ENCODE data around the gene PDIK1L.

PDIK1L gene
- total RNA-seq, result 19.5 to 58.2 (median 27.9) reads per million in 3 experiments

GRCh38 chr1:26111530-26112406, at the start of gene PDIK1L:
Gene PDIK1L (plus strand): TSS chr1:26111824. CDS start chr1:26114309, 2,485 bp downstream.
- peak; percentile 93 for DNase-seq

DNA sequence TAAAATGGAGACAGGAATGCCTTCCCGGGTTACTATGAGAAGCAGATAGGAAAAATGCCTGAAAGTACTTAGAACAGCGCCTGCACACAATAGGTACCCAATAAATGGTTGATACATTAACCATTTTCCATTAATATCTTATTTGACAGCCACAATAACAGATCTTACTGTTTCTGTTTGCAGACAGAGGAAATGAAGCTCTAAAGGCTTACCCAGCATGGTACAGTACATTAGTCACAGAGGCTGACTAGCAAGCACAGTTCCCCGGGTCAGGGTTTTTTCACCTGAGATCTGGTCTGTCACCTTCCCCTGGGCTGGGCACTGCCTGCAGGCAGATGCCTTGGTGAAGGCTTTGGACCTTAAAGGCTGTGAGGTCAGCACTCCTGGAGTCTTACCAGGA, 47.1 kb upstream of the PDIK1L start:
- no peak for DNase-seq

DNA sequence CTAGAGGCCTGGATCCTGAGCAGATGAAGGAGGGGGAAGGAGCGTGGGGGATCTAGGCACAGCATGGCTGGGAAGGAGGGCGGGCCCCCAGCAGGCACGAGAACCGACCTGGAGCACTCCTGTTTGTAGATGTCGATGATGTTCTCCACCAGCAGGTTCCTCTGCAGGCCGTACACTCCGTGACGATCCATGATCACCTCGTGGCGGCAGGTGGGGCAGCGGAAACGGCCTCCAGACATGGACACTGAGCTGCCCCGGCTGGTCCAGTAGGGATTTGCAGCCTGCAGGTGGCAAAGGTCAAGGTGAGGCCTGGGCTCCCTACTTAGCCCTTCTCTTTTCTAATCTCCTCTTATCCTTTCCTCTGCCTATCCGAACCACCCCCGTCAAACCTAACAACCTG, 45.5 kb upstream of the PDIK1L start:
- DNase-seq, result no peak

- no peak for DNase-seq
Measured at GRCh38 chr1:26066857-26067256, 44.8 kb upstream of the PDIK1L start.

DNA sequence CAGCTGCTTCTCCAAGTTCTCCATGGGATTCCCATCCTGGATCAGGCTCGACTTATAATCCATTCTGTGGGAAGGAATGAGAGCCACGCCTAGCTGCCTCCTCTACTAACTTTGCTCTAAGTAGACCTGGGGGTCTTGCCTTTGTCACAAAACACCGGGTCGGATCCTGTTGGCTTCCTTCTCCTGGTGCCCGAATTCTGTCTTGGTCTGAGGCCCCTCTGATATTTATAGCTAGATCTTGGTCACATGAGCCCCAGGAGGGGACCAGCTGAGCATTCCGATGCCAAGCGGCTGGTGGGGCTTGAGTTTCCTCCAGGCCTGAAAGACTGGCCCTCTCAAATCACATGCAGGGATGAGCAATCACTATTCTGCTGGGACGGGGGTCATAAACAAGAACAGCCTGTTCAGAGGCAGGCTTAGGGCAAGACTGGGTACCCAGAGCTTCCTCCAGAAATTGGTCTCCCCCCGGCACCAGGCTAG, 44.2 kb upstream of the PDIK1L start, which contains the start of gene TRIM63:
Gene TRIM63, minus strand, starts transcription at position 199 of the 480 bp plus-strand sequence. Its CDS starts 136 bp downstream, at position 63.
- no peak for DNase-seq

GRCh38 chr1:26069941-26070295, 41.7 kb upstream of the PDIK1L start:
- no peak for DNase-seq

DNA sequence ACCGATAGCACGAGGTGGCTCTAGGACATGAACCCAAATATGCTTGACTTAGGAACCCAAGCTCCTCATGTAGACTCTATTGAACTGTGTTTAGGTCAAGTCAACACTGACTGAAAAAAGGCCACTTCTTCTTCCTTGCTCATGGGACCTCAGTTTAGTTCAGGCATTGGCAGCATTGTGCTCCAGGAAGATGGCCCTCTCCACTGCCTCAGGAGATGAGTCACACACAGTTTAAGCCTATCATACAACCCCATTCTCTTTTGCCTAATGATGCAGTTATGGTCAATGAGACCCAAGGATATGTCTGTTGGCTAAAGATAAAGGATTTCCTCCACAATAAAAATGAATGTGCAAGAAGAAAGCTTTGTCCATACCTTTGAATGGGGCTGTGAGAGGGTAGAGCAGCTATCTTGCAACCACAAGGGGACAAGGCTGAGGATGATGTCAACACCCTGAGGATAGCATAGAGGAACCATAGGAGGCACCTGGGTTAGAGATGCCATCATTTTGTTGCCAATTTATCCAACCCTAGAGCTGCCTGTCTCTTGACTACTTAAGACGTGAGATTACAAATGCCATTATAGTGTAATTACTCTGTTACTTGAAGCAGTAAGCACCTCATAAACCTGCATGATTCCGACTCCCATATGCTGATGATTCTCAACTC, 41.2 kb upstream of the PDIK1L start:
- no peak for DNase-seq

DNA sequence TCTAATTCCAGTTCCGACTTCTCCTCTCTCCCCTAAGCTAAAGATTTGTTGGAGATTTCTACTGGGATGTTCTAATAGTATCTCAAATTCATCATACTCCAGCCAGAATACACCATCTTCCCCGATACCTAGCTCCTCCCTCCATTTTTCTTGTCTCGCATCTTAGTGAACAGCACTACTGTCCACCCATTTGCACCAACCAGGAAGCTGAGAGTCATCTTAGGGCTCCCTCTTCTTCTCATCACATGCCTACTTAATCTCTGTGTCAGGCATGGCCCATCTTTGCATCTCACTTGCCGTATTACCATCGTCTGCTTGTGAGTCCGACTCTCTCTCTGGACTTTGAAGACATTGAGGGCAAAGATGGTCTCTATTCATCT, 40.7 kb upstream of the PDIK1L start:
- no peak for DNase-seq

- no peak for DNase-seq
Measured at GRCh38 chr1:26072305-26072704, 39.3 kb upstream of the PDIK1L start.

DNA sequence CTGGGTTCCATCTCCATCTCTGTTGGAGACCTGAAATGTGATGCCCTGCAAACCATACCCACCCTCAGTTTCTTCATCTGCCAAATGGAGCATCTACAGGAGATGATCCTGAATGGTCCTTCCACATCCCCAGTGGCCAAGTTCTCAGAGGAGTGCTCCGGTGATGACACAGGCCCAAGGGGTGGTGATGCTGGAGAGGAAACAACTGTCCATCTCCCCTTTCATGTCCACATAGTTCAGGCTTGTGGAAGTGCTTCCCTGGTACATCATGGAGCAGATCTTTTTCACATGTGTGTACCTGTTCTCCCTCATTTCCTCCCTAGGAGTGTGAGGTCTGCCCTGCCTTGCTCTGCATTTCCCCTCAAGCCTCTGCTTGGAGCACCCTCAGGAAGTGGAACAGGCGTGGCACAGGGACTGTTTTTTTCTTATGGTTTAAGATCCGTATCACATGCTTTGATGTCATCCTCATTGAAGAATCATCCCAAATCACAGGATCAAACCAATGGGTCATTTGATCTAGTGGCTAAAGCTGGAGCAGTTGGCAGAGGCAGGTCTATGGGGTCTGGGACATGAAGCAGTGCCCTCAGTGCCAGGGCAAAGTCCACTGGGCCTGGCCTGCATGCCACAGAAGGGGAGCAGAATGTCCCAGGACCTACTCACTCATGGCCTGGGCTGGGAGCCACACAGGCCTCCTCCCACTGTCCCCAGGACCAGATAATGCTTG, 36.0 kb upstream of the PDIK1L start:
- DNase-seq, result no peak

DNA sequence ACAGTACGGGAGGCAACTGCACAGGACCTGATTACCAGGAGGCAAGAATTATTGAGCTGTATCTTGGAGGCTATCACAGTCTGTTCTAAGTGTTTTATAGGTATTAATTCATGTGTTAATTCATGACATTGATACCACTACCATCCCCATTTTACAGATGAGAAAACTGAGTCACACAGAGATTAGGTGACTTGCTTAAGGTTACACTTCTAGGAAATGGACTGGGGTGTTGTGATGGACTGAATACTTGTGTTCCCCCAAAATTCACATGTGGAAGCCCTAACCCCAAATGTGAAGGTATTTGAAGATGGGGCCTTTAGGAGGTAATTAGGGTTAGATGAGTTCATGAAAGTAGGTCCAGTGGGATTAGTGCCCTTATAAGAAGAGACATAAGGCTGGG, 34.1 kb upstream of the PDIK1L start:
- DNase-seq, result no peak

- no peak for DNase-seq
Measured at GRCh38 chr1:26078286-26079177, 33.1 kb upstream of the PDIK1L start.

DNA sequence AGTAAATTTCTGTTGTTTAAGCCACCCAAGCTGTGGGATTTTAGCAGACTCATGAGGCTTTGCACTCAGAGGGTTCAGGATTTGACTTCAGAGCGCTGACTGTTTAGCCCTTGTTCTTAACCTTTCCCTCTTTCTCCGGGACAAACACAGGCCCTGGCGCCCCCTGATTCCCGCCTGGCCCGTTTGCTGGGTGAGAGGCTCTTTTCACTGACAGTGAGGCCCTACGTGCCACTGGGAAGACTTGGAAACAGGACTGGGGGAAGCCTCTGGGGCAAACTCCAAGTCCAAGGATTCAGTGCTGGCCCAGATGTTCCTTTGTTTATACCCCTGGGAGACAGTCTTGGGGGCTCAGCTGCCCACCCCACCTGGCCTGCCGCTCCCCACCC, 32.5 kb upstream of the PDIK1L start:
- DNase-seq, result no peak

GRCh38 chr1:26079960-26080814, 31.4 kb upstream of the PDIK1L start:
- no peak for DNase-seq

DNA sequence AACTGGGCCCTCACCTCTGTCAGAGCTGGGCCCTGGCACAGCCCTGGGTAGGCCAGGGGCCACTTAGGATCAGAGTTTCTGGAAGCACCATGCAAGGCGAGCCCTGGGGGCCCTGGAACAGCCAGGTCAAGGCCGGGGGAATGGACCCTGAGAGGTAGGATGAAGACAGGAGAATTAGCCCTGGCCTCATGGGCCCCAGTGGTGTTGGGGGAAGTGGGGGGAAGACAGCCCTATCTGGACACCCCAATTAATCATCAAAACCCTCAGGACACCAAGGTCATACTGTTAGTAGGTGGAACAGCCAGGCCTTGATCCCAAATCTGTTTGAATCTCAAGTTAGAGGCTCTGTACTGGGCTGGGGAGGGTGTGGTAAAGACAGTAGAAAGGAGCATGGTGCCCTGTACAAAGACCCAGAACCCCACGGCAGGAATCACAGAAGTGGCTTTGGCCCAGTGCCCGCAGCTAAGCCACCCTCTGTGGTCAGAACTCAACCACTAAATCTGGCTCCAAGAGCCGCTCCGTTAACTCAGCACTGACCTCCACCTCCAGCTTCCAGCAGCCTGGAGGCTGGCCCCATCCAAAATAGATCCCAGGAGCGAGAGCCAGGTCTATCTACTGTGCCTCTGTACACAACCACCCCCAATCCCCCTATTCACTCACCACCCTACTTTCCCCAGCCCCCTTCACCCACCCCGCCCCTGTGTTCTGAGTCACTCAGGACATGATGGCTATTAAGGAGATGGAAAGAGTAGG, 30.2 kb upstream of the PDIK1L start:
- DNase-seq, result no peak

DNA sequence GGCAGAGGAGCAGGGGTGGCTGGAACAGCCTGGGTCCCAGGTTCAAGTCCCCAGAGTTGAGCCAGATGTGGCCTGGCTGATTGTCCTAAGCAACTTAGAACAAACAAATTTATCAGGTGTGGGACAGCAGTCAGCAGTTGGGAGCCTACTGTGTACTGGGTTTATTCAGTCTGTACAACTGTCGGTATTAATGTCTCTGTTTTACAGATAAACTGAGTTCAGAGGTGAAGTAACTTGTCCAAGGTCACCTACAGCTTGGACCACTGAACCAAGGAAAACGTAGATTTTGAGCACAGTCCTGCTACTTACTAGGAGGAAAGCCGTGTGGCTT, 29.6 kb upstream of the PDIK1L start:
- no peak for DNase-seq

- no peak for DNase-seq
Measured at GRCh38 chr1:26083208-26083607, 28.4 kb upstream of the PDIK1L start.

DNA sequence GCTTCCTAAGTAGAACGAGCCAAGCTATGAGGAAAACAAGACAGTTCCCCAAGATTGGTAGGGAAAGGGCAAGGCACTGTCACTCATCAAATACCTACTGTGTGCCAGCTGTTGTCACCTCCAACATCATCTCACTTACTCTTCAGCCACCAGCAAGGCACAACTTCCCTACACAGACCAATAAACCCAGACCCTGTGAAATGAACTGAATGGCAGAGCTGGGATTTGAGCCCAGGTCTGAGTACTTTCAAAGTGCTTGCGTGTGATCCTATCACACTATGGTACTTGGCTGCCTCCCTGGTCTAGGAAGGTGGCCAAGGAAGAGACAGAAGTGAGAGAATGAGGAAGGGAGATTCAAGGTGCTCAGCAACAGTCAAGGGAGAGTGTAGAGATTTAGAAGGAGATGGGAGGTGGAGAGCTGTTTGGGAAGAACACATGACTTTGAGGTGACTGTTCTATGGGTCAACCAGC, 27.5 kb upstream of the PDIK1L start:
- no peak for DNase-seq

GRCh38 chr1:26084844-26085243, 26.8 kb upstream of the PDIK1L start:
- DNase-seq, result no peak

DNA sequence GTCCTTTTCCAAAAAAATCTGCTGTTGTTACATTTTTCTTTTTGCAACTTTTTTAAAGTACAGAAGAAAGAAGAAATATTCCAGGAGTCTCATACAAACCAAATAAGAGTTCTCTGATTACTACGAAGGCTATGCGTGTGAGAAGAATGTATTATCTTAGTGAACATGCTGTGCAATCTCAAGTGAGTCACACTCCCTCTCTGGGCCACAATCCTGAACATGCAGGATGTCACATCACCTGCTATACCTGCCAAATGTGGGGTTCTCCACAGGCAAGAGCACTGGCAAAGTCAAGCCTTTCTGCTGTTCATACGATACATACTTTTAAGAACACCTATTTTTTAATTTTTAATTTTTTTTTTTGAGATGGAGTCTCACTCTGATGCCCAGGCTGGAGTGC, 22.5 kb upstream of the PDIK1L start:
- no peak for DNase-seq

DNA sequence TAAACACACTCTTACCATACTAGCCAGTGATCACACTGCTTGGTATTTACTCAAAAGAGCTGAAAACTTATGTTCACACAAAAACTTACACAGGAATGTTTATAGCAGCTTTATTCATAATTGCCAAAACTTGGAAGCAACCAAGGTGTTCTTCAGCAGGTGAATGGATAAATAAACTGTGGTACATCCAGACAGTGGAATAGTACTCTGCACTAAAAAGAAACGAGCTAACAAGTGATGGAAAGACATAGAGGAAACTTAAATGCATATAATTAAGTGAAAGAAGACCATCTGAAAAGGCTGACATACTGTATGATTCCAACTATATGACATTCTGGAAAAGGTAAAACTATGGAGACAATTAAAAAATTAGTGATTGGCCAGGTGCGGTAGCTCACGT, 20.7 kb upstream of the PDIK1L start:
- DNase-seq, result no peak
